Keratinocyte (primary cell): ENCODE data around the gene WWC1. TPM values are rescaled to one million over a fixed set of nuclear protein-coding genes. Genes with fewer than 3 reads are reported as not detected.

Experiments used
- DNase-seq: peaks from one replicate; pipeline ENCODE4 v3.0.0-alpha.2; 2011; ENCODE audit warnings: low read depth, missing footprints, low spot score
- FAIRE-seq: peaks from 2 replicates; lab custom pipeline; 2011; peaks lifted over from hg19 to GRCh38; lab: Jason Lieb, UNC
- H2AFZ ChIP-seq: 2 replicates; pipeline ENCODE4 v1.6.0; 2012; ENCODE audit warnings: low read length, control low read depth, inconsistent platforms; ENCODE audit not compliant: control insufficient read depth
- H3K27ac ChIP-seq: 2 replicates; pipeline ENCODE4 v1.5.1; 2011; ENCODE audit warnings: low read length; ENCODE audit not compliant: control insufficient read depth, insufficient read depth
- H3K27me3 ChIP-seq: 3 replicates; pipeline ENCODE4 v1.6.0; 2011; ENCODE audit warnings: low read length; ENCODE audit not compliant: control insufficient read depth, insufficient read depth; ENCODE audit errors: extremely low read depth
- H3K36me3 ChIP-seq, 2 experiments: 2 replicates in 1 of 2; 3 replicates in 1 of 2; pipeline ENCODE4 v1.5.1; 2011; ENCODE audit warnings: low read length in 2 of 2, mild to moderate bottlenecking in 1 of 2; ENCODE audit not compliant: control insufficient read depth in 2 of 2, insufficient read depth in 2 of 2; ENCODE audit errors: extremely low read depth in 1 of 2
- H3K4me1 ChIP-seq: 3 replicates; pipeline ENCODE4 v1.5.1; 2011; ENCODE audit warnings: low read length; ENCODE audit not compliant: control insufficient read depth, insufficient read depth; ENCODE audit errors: extremely low read depth
- H3K4me2 ChIP-seq: 3 replicates; pipeline ENCODE4 v1.6.0; 2011; ENCODE audit warnings: low read depth, low read length; ENCODE audit not compliant: control insufficient read depth, insufficient read depth; ENCODE audit errors: extremely low read depth
- H3K4me3 ChIP-seq, 3 experiments: fragments of 200-600 bp in 1 of 3; sonication (generic) in 1 of 3; 2 replicates in 2 of 3; 3 replicates in 1 of 3; pipeline ENCODE4 v1.5.1; 2011 to 2016; ENCODE audit warnings: low read length in 3 of 3, mild to moderate bottlenecking in 3 of 3, control low read depth in 2 of 3, inconsistent platforms in 1 of 3, low read depth in 1 of 3, mixed read lengths in 1 of 3, mixed run types in 1 of 3, moderate library complexity in 1 of 3; ENCODE audit not compliant: control insufficient read depth in 2 of 3, insufficient read depth in 2 of 3; ENCODE audit errors: extremely low read depth in 1 of 3
- H3K79me2 ChIP-seq: 2 replicates; pipeline ENCODE4 v1.6.0; 2012; ENCODE audit warnings: low read length; ENCODE audit not compliant: control insufficient read depth, insufficient read depth
- H3K9ac ChIP-seq: 3 replicates; pipeline ENCODE4 v1.6.0; 2011; ENCODE audit warnings: low read length; ENCODE audit not compliant: control insufficient read depth, insufficient read depth; ENCODE audit errors: extremely low read depth
- H3K9me1 ChIP-seq: 3 replicates; pipeline ENCODE4 v1.6.0; 2011; ENCODE audit warnings: low read length; ENCODE audit not compliant: control insufficient read depth, insufficient read depth; ENCODE audit errors: extremely low read depth
- H3K9me3 ChIP-seq: 2 replicates; pipeline ENCODE4 v1.5.1; 2012; ENCODE audit warnings: low read depth, low read length; ENCODE audit not compliant: control insufficient read depth
- H4K20me1 ChIP-seq: 3 replicates; pipeline ENCODE4 v1.6.0; 2011; ENCODE audit warnings: low read length; ENCODE audit not compliant: control insufficient read depth, insufficient read depth; ENCODE audit errors: extremely low read depth
- CTCF ChIP-seq, 3 experiments: IDR thresholded peaks in 1 of 3; conservative IDR thresholded peaks in 1 of 3; optimal IDR thresholded peaks in 1 of 3; 2 replicates in 2 of 3; 3 replicates in 1 of 3; pipeline versions ENCODE3 to v1.5.1; 2011; ENCODE audit warnings: low read length in 3 of 3, mild to moderate bottlenecking in 3 of 3, moderate library complexity in 2 of 3, control low read depth in 1 of 3, inconsistent platforms in 1 of 3; ENCODE audit not compliant: insufficient read depth in 2 of 3; ENCODE audit errors: extremely low read depth in 1 of 3
- EZH2 ChIP-seq: IDR thresholded peaks from one replicate; pipeline ENCODE4 v1.6.1; 2012; ENCODE audit warnings: inconsistent platforms, mild to moderate bottlenecking, low read length, moderate library complexity
- dilution Hi-C: fragments of 300-500 bp; cut with MboI; formaldehyde crosslinking; loops from one replicate; pipeline ENCODE4 v1.7.0; 2020; ENCODE audit warnings: low sequenced_read_pairs; ENCODE audit not compliant: extremely low pct_ligation_motif_present
- polyA plus RNA-seq, 5 experiments: library from polyadenylated mRNA; depleted of rRNA in 3 of 5; stranded (reverse) in 3 of 5; stranded (forward) in 1 of 5; unstranded in 1 of 5; fragments of >200 nt; gene quantifications; 1 replicate in 1 of 5; 2 replicates in 3 of 5; 3 replicates in 1 of 5; pipeline versions ENCODE4 v1.2.1 to v1.2.3, GENCODE V29; 2011 to 2012; ENCODE audit warnings: missing spikeins in 2 of 5, low read depth in 1 of 5, low replicate concordance in 1 of 5

Gene WWC1
- polyA plus RNA-seq, 1 donor (not counting 4 experiments of a cell fraction or from before 2014, with no cell fraction given), result 19.8 TPM

- H3K36me3 ChIP-seq, result no peaks in the 10 kb centered on the region
- H2AFZ ChIP-seq, result no peak overlapping the region
- peaks cover 50% of the 10 kb centered on the region for H3K79me2 ChIP-seq
- no peak overlapping the region for H3K27ac ChIP-seq
- dilution Hi-C loops, result no loop called here
- DNase-seq, result no peak
- H3K4me2 ChIP-seq, result no peak overlapping the region
- H3K9me3 ChIP-seq, result no peaks in the 10 kb centered on the region
- no peak for FAIRE-seq
- no peak overlapping the region for H3K4me3 ChIP-seq
- no peaks in the 10 kb centered on the region for H3K27me3 ChIP-seq
- H3K4me1 ChIP-seq, result peaks cover 35% of the 10 kb centered on the region
- no peaks in the 10 kb centered on the region for H4K20me1 ChIP-seq
- TF ChIP-seq CTCF (optimal IDR thresholded peaks at IDR 0.05 in 1 of 3, IDR thresholded peaks at IDR 0.05 in 1 of 3, conservative IDR thresholded peaks at IDR 0.05 in 1 of 3; ENCODE audit: extremely low read depth in 1 of 3, insufficient read depth in 2 of 3, low read length in 3 of 3) (no peak), EZH2 (no peak)
- H3K9me1 ChIP-seq, result no peaks in the 10 kb centered on the region
- H3K9ac ChIP-seq, result no peak overlapping the region
Observed at GRCh38 chr5:168318240-168318639, 26.8 kb downstream of the WWC1 start.

- DNase-seq (no peak), FAIRE-seq (no peak)
- Histone ChIP-seq H2AFZ (no peak overlapping the region), H3K4me1 (peaks cover 40% of the 10 kb centered on the region), H3K4me3 (no peak overlapping the region), H3K9ac (no peak overlapping the region), H3K4me2 (no peak overlapping the region), H3K9me1 (no peaks in the 10 kb centered on the region), H3K36me3 (no peaks in the 10 kb centered on the region), H3K27ac (no peak overlapping the region), H3K79me2 (peaks cover 49% of the 10 kb centered on the region), H3K27me3 (no peaks in the 10 kb centered on the region), H3K9me3 (no peaks in the 10 kb centered on the region), H4K20me1 (no peaks in the 10 kb centered on the region)
- TF ChIP-seq CTCF (optimal IDR thresholded peaks at IDR 0.05 in 1 of 3, IDR thresholded peaks at IDR 0.05 in 1 of 3, conservative IDR thresholded peaks at IDR 0.05 in 1 of 3; ENCODE audit: extremely low read depth in 1 of 3, insufficient read depth in 2 of 3, low read length in 3 of 3) (no peak), EZH2 (no peak)
- dilution Hi-C loops, result no loop called here
Observed at GRCh38 chr5:168319774-168320173, 28.3 kb downstream of the WWC1 start.
